IPS-20b (cell line): ENCODE data around the gene ABCG1.

Source experiments
- H3K27ac ChIP-seq: one replicate; pipeline ENCODE4 v1.5.1; 2013; ENCODE audit warnings: low read length
- H3K27me3 ChIP-seq: 2 replicates; pipeline ENCODE4 v1.6.1; 2013; ENCODE audit warnings: mild to moderate bottlenecking, low read length, inconsistent platforms; ENCODE audit not compliant: insufficient read depth
- H3K36me3 ChIP-seq: 2 replicates; pipeline ENCODE4 v1.6.1; 2013; ENCODE audit warnings: low read depth, mild to moderate bottlenecking, inconsistent platforms, low read length, moderate library complexity; ENCODE audit not compliant: insufficient read depth
- H3K4me1 ChIP-seq: 2 replicates; pipeline ENCODE4 v1.6.1; 2013; ENCODE audit warnings: mild to moderate bottlenecking, control low read depth, inconsistent platforms, low read length, moderate library complexity; ENCODE audit not compliant: insufficient read depth
- H3K4me3 ChIP-seq: 2 replicates; pipeline ENCODE4 v1.5.1; 2013; ENCODE audit warnings: mild to moderate bottlenecking, low read length, inconsistent platforms
- H3K9ac ChIP-seq: 2 replicates; pipeline ENCODE4 v1.6.1; 2013; ENCODE audit warnings: low read depth, mild to moderate bottlenecking, inconsistent platforms, low read length, moderate library complexity
- H3K9me3 ChIP-seq: 2 replicates; pipeline ENCODE4 v1.6.1; 2013; ENCODE audit warnings: mild to moderate bottlenecking, low read depth, low read length, inconsistent platforms; ENCODE audit not compliant: insufficient read depth

The ABCG1 gene

DNA sequence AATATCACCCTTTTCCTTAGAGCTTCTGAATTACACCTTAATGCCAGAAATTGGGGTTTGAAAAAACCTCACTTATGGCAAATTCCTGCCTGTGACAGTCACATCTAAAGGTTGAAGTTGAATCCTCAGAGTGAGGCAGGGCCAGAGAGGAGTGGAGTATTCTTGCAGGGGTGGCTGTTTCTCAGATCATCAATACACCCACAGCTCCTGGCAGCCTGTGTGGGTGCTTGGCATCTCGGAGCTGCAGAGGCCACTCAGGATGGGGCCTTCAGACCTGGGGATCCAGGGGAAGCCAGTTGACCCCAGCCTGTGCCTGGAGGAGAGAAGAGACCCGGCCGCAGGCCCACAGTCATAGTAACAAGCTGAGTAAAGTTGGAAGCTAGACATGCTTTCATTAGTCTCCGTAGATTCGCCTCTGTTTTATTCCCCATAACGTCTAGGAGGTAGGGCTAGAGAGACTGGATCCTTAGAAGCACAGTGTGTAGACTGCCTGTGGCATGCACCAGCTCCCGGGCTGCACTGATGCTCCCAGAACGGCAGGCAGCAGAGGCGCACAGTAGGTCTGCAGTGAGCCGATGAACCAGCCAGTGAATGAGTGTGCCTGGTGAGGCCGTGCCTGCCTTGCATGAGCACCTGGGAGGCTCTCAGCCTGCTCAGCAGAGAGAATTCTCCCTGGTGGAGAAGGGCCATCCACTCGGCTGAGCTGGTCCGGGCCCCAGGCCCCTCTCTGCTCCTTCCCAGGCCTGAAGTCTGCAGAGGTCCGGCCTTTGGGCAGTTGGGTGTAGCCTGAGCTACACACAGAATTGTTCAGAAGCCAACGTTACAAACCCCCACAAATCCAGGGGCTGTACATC, 53.4 kb downstream of the ABCG1 start:
- H3K4me1 ChIP-seq: no peaks in the 10 kb centered on the region

DNA sequence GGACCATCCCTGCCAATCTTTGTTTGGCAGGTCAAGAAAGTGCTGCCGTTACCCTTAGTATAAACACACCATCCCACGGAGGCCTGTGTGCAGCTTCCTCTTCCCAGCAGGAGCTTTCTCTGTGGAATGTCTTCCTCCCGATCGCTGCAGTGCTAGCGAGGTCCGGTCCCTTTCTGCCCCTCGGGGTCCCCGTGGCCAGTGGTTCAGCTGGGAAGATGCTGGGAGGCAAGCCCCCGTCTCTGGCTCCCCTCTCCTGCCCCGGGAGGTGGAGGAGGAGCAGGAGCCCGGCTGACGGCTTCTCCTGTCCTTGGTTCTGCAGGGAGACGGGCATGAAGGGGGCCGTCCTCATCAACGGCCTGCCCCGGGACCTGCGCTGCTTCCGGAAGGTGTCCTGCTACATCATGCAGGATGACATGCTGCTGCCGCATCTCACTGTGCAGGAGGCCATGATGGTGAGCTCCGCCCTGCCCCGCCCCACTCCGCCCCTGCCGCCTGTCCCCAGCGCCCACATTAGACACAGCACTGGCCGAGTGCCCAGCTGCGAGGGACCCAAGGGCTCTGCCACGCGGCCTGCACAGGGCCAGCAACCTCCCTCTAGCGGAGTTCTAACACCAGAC, 54.2 kb downstream of the ABCG1 start:
- Histone ChIP-seq H3K4me3 (no peak overlapping the region), H3K36me3 (no peaks in the 10 kb centered on the region), H3K27ac (no peak overlapping the region), H3K4me1 (no peaks in the 10 kb centered on the region), H3K9me3 (no peaks in the 10 kb centered on the region), H3K27me3 (no peaks in the 10 kb centered on the region), H3K9ac (no peak overlapping the region)

More for the DNA sequence above, 53.4 kb downstream of the ABCG1 start:
- Histone ChIP-seq H3K27me3 (no peaks in the 10 kb centered on the region), H3K36me3 (no peaks in the 10 kb centered on the region), H3K9ac (no peak overlapping the region), H3K4me3 (no peak overlapping the region), H3K27ac (no peak overlapping the region), H3K9me3 (no peaks in the 10 kb centered on the region)

- H3K27ac ChIP-seq: no peak overlapping the region
- H3K4me3 ChIP-seq: no peak overlapping the region
- no peaks in the 10 kb centered on the region for H3K4me1 ChIP-seq
- H3K9me3 ChIP-seq: no peaks in the 10 kb centered on the region
- no peak overlapping the region for H3K9ac ChIP-seq
- no peaks in the 10 kb centered on the region for H3K36me3 ChIP-seq
- no peaks in the 10 kb centered on the region for H3K27me3 ChIP-seq
Observed at GRCh38 chr21:42276076-42276475, 57.1 kb downstream of the ABCG1 start.

- Histone ChIP-seq H3K36me3 (no peaks in the 10 kb centered on the region), H3K27me3 (no peaks in the 10 kb centered on the region), H3K4me1 (no peaks in the 10 kb centered on the region), H3K9me3 (no peaks in the 10 kb centered on the region), H3K9ac (no peak overlapping the region), H3K4me3 (no peak overlapping the region), H3K27ac (no peak overlapping the region)
Observed at GRCh38 chr21:42276526-42277154, 57.7 kb downstream of the ABCG1 start.

DNA sequence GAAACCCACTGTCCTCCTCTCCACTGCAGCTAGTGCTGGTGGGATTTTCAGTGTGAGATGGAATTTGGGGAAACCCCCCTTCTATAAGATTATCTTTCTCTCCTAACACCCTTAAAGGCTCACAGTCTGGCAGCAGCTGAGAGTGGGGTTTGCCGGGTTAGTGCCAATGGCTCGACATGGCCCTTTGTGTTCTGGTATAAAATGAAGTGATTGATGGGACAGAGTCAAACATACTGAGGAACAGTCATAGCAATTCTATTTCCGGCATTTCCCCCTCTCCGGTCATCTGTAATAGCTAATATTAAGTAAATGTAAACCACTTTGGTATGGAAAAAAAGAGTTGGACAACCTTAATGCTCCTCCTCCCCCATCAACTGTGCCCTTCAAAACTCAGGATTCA, 58.7 kb downstream of the ABCG1 start:
- H3K9me3 ChIP-seq: no peaks in the 10 kb centered on the region
- no peaks in the 10 kb centered on the region for H3K36me3 ChIP-seq
- no peak overlapping the region for H3K4me3 ChIP-seq
- no peak overlapping the region for H3K9ac ChIP-seq
- H3K4me1 ChIP-seq: no peaks in the 10 kb centered on the region
- H3K27ac ChIP-seq: no peak overlapping the region
- H3K27me3 ChIP-seq: no peaks in the 10 kb centered on the region

- no peaks in the 10 kb centered on the region for H3K9me3 ChIP-seq
- no peaks in the 10 kb centered on the region for H3K36me3 ChIP-seq
- no peak overlapping the region for H3K9ac ChIP-seq
- H3K4me3 ChIP-seq: no peak overlapping the region
- H3K27me3 ChIP-seq: no peaks in the 10 kb centered on the region
- no peaks in the 10 kb centered on the region for H3K4me1 ChIP-seq
- no peak overlapping the region for H3K27ac ChIP-seq
Observed at GRCh38 chr21:42278451-42279149, 59.7 kb downstream of the ABCG1 start.

DNA sequence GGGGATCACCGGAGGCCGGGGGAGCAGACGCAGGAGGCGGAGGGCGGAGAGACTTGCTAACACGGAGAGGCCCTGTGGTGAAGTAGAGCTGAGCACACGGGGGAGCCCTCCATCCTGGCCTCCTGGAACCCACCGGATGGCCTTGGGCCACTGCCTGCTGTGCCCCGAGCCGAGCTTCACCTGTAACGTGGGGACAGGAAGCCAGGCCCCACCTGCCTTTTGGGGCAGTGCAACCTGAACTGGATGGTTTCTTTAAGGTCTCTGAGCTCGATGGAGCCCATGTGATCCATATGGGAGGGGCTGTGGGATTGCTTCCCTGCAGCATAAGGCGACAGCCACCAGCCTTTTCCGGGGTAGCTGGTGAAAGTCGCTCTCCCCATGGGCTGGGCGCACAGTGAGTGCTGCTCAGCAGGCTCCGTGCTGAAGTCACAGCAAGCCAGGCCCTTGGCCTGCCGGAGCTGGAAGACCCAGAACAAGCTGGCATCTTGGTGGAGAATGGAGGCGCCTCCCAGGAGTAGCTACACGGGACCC, 60.5 kb downstream of the ABCG1 start:
- H3K4me3 ChIP-seq: no peak overlapping the region
- H3K9ac ChIP-seq: no peak overlapping the region
- no peaks in the 10 kb centered on the region for H3K36me3 ChIP-seq
- H3K9me3 ChIP-seq: no peaks in the 10 kb centered on the region
- H3K4me1 ChIP-seq: no peaks in the 10 kb centered on the region
- H3K27me3 ChIP-seq: no peaks in the 10 kb centered on the region
- no peak overlapping the region for H3K27ac ChIP-seq

DNA sequence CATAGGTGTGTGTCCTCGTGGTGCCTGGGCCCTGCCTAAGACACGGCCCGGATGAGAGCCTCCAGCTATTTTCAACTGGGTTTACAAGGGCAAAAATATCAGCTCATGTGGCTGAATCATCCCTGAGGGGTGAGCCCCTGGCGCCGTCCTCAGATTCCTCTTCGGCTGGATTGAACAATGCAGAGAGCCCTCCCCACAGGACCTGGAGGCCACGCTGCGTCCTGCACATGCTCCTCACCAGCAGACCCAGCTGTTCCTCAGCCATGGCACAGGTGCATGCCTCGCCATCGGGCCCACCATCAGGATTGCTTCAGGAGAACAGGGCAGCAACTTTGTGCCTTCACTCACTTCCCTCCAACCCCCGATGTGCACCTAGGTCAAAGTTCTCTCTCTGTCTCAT, 60.9 kb downstream of the ABCG1 start:
- Histone ChIP-seq H3K4me3 (no peak overlapping the region), H3K27me3 (no peaks in the 10 kb centered on the region), H3K36me3 (no peaks in the 10 kb centered on the region), H3K9me3 (no peaks in the 10 kb centered on the region), H3K27ac (no peak overlapping the region), H3K9ac (no peak overlapping the region), H3K4me1 (no peaks in the 10 kb centered on the region)

- Histone ChIP-seq H3K9ac (no peak overlapping the region), H3K27me3 (no peaks in the 10 kb centered on the region), H3K4me1 (no peaks in the 10 kb centered on the region), H3K4me3 (no peak overlapping the region), H3K27ac (no peak overlapping the region), H3K9me3 (no peaks in the 10 kb centered on the region), H3K36me3 (no peaks in the 10 kb centered on the region)
Observed at GRCh38 chr21:42280356-42281180, 61.6 kb downstream of the ABCG1 start.

GRCh38 chr21:42281181-42281680, 62.3 kb downstream of the ABCG1 start:
- Histone ChIP-seq H3K36me3 (no peaks in the 10 kb centered on the region), H3K4me3 (no peak overlapping the region), H3K27me3 (no peaks in the 10 kb centered on the region), H3K27ac (no peak overlapping the region), H3K4me1 (no peaks in the 10 kb centered on the region), H3K9ac (no peak overlapping the region), H3K9me3 (no peaks in the 10 kb centered on the region)

DNA sequence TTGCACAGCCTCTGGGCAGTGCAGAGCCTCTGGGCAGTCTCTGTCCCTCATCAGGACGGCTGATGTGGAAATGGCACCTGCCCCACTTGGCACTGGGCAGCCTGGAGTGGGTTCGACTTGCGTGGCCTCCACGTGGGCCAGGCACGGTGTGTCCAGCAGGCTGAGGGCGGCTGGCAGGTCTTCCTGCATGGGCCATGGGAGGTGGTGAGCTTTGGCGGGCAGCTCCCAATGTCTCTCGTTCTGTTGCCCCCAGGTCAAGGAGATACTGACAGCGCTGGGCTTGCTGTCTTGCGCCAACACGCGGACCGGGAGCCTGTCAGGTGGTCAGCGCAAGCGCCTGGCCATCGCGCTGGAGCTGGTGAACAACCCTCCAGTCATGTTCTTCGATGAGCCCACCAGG, 63.1 kb downstream of the ABCG1 start:
- Histone ChIP-seq H3K9me3 (no peaks in the 10 kb centered on the region), H3K4me1 (no peaks in the 10 kb centered on the region), H3K4me3 (no peak overlapping the region), H3K27me3 (no peaks in the 10 kb centered on the region), H3K36me3 (no peaks in the 10 kb centered on the region), H3K9ac (no peak overlapping the region), H3K27ac (no peak overlapping the region)
